Ishikawa (cell line): ENCODE measurements around the gene SRRM1.

Experiments used
- CEBPB ChIP-seq: IDR thresholded peaks from 2 replicates; pipeline ENCODE4 v1.6.1; 2012
- CREB1 ChIP-seq: IDR thresholded peaks from 2 replicates; pipeline ENCODE4 v1.6.1; 2012; ENCODE audit warnings: low read depth
- EGR1 ChIP-seq: IDR thresholded peaks from 2 replicates; pipeline ENCODE4 v1.6.1; 2012
- EP300 ChIP-seq: IDR thresholded peaks from 2 replicates; pipeline ENCODE4 v1.6.1; 2012; ENCODE audit warnings: borderline replicate concordance
- MAX ChIP-seq: IDR thresholded peaks from 2 replicates; pipeline ENCODE4 v1.6.1; 2012
- RAD21 ChIP-seq: IDR thresholded peaks from 2 replicates; pipeline ENCODE4 v1.6.1; 2012; ENCODE audit warnings: low read depth
- TAF1 ChIP-seq: IDR thresholded peaks from 2 replicates; pipeline ENCODE4 v1.6.1; 2012; ENCODE audit warnings: low read depth, mild to moderate bottlenecking
- TCF12 ChIP-seq: IDR thresholded peaks from 2 replicates; pipeline ENCODE4 v1.6.1; 2012; ENCODE audit warnings: low read depth
- TEAD4 ChIP-seq: IDR thresholded peaks from 2 replicates; pipeline ENCODE4 v1.6.1; 2012
- YY1 ChIP-seq: IDR thresholded peaks from 2 replicates; pipeline ENCODE4 v1.6.1; 2012; ENCODE audit warnings: low read depth
- ZBTB7A ChIP-seq: IDR thresholded peaks from 2 replicates; pipeline ENCODE4 v1.6.1; 2012; ENCODE audit warnings: low read depth
- TF ChIP-seq, protein P1 (sequence below): IDR thresholded peaks from 2 replicates; pipeline ENCODE4 v1.6.1; 2012; ENCODE audit warnings: low read depth, mild to moderate bottlenecking

GRCh38 chr1:24609949-24610517, 33.1 kb upstream of the SRRM1 start:
- no peak for TF ChIP-seq MAX
- TF ChIP-seq, protein P1, sequence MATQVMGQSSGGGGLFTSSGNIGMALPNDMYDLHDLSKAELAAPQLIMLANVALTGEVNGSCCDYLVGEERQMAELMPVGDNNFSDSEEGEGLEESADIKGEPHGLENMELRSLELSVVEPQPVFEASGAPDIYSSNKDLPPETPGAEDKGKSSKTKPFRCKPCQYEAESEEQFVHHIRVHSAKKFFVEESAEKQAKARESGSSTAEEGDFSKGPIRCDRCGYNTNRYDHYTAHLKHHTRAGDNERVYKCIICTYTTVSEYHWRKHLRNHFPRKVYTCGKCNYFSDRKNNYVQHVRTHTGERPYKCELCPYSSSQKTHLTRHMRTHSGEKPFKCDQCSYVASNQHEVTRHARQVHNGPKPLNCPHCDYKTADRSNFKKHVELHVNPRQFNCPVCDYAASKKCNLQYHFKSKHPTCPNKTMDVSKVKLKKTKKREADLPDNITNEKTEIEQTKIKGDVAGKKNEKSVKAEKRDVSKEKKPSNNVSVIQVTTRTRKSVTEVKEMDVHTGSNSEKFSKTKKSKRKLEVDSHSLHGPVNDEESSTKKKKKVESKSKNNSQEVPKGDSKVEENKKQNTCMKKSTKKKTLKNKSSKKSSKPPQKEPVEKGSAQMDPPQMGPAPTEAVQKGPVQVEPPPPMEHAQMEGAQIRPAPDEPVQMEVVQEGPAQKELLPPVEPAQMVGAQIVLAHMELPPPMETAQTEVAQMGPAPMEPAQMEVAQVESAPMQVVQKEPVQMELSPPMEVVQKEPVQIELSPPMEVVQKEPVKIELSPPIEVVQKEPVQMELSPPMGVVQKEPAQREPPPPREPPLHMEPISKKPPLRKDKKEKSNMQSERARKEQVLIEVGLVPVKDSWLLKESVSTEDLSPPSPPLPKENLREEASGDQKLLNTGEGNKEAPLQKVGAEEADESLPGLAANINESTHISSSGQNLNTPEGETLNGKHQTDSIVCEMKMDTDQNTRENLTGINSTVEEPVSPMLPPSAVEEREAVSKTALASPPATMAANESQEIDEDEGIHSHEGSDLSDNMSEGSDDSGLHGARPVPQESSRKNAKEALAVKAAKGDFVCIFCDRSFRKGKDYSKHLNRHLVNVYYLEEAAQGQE, result no peak
- TF ChIP-seq YY1, result no peak
- no peak for TF ChIP-seq TCF12
- TF ChIP-seq TAF1, result no peak
- TF ChIP-seq TEAD4, result no peak
- TF ChIP-seq CEBPB, result no peak
- no peak for TF ChIP-seq ZBTB7A
- TF ChIP-seq CREB1, result no peak
- no peak for TF ChIP-seq EP300
- TF ChIP-seq EGR1, result no peak
- TF ChIP-seq RAD21, result no peak
